IPS DF 4.7 (cell line): Measurements from ENCODE around the gene IL9R.
"Not testable (repeated sequence)": the region's sequence is repeated elsewhere in the genome, so short reads cannot be mapped to it uniquely, and the experiment has no call there.

Experiments used
- DNase-seq: peaks from one replicate; pipeline ENCODE4 v3.0.0-alpha.2; 2013; ENCODE audit warnings: low spot score; ENCODE audit errors: extremely low read depth

Gene IL9R, protein sequence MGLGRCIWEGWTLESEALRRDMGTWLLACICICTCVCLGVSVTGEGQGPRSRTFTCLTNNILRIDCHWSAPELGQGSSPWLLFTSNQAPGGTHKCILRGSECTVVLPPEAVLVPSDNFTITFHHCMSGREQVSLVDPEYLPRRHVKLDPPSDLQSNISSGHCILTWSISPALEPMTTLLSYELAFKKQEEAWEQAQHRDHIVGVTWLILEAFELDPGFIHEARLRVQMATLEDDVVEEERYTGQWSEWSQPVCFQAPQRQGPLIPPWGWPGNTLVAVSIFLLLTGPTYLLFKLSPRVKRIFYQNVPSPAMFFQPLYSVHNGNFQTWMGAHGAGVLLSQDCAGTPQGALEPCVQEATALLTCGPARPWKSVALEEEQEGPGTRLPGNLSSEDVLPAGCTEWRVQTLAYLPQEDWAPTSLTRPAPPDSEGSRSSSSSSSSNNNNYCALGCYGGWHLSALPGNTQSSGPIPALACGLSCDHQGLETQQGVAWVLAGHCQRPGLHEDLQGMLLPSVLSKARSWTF

DNA sequence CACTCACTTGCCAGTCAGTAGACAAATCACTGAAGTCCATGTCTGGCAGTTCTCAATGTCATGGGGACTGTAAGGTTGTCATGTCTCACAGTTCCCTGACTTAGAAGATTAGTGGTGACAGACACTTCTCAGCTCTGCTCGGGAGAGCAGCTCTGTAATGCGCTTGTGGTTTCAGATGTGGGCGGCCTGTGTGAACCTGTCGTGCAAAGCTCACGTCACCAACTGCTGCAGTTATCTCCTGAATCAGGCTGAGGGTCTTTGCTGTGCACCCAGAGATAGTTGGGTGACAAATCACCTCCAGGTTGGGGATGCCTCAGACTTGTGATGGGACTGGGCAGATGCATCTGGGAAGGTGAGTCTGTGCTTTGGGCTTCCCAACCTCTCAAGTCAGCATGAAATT lies at the start of gene IL9R:
TSS of gene IL9R (plus strand) at position 261 of the 400 bp plus-strand sequence. CDS start at position 325, 64 bp downstream.
- DNase-seq: no peak

DNA sequence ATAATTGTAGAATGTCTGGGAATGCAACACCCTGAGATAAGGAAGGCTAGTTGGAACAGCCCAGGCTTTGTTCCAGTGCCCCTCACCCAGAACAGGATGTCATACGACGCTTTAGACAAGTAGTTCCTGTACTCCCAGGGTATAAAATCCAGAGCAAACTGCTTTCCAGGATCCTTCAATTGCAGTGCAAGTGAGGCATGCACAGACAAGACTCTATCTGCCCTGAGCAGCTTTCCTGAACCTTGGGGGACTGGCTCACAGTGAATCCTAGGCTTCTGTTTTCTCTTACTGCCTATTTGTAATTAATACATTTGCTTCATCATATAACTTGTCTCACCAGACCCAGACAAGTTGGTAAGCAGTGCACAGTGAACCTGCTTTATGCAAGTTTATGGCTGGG lies 48.4 kb upstream of the IL9R start:
- DNase-seq: no peak

DNA sequence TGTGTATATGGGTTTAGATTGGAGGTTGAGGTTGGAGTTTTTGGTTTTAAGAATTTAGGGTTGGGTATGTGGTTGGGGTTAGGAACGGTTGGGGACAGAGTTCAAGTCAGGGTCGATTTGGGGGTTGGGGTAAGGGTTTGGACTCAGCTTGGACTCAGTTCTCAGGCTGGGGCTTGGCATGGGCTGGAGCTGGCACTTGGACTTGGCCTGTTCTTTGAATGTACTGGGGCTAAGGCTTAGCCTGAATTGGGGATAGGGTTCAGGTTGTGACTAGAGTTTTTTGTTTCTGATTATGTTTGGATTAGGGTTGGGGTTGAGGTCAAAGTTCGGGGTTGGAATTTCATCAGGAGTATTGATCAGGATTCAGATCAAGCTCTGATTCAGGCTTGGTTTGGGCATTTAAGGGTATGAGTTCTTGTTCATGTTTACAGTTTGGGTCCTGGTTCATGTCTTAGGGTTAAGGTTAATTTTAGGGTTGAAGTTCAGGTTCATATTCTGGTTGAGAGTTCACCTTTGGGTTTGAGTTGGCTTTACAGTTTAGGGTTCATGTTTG lies 46.2 kb upstream of the IL9R start:
- no peak for DNase-seq

DNA sequence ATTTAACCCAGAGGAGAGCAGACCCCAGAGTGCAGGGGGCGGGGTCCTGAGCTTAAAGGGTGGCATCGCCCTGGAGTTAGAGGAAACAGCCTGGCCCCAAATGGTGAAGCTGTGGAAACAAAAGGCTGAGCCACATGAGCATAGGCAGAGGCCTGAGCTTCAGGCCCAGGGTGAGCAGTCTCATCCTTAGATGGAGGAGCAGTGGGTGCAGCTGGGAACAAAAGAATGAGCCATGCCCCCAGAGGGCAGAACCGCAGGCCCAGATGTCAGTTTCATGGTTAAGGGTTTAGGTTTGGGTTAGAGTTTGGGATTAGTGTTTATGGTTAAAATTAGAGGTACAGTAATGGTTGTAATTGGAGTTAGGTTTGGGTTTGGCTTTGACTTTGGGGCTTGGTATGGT lies 44.4 kb upstream of the IL9R start:
- no peak for DNase-seq

- no peak for DNase-seq
Observed at GRCh38 chrX:155954793-155955192, 42.7 kb upstream of the IL9R start.

- no peak for DNase-seq
Observed at GRCh38 chrX:155956099-155956498, 41.4 kb upstream of the IL9R start.

DNA sequence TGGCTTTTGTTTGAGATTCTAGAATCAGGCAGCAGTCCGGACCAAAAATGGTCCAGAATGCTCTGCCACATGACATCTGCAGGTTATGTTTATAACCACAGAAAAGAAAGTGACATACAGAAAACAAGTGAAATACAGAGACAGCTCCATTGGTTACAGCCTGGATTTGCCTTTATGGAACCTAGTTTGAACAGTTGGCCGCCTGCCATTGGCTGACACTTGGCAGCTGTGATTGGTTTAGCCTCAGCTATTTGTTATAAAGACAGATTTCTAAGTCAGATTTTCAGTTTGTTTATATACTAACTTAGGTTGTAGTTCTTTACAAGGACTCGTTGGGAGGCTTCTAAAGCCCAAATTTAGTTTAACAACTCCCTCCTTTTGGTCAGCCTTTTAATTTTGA lies 40.8 kb upstream of the IL9R start:
- DNase-seq: no peak

- no peak for DNase-seq
Observed at GRCh38 chrX:155957843-155958242, 39.7 kb upstream of the IL9R start.

- no peak for DNase-seq
Observed at GRCh38 chrX:155959018-155959587, 38.4 kb upstream of the IL9R start.

DNA sequence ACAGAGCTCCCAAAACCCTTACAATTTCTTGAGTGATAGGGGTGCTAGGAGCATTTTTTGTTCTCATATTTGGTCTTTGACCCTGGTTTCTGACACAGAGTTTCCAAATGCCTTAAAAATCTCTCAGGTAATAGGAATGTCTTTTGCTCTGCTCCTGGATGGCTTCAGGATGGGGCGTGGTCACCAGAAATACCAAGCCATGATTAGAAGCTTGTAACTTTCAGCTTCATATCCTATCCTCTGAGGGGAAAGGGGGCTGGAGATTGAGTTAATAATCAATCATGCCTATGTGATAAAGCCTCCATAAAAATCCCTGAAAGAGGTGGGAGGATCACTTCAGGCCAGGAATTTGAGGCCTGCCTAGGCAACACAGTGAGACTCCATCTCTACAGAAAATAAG lies 34.6 kb upstream of the IL9R start:
- no peak for DNase-seq

DNA sequence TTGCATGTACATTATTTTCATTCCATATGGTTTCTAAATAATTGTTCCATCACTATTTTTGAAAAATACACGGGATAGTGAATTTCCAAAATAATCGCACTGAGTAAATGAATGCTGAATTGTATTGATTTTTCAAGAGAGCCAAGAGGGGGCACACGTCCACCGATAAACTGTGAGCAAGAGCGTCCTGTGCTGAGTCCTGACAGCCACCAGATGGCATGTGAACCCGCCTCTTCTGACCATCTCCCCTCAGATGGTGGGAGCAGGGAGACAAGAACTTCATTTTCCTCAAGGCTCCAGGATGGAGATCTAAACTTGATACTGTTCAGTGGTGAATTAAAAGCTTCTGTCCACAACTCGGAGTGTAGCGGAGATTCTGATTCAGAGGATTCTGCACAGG lies 30.6 kb upstream of the IL9R start:
- DNase-seq: no peak

GRCh38 chrX:155967653-155968325 lies 29.7 kb upstream of the IL9R start:
- no peak for DNase-seq

DNA sequence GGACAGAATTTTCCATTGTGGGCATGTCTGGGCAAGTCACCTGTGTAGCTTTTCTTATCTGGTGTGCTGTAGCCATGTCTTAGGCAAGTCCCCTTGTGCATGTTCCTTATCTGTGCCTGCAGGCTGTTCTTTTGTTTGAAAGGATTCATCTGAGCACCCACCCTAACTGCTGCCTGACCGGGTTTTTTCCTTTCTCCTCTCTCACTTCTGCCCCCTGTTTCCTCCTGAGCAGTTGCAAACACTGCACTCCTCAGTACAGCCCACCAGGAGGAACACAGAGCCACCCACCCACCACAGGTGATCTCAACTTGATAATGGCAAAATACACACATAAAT lies 29.2 kb upstream of the IL9R start:
- no peak for DNase-seq

GRCh38 chrX:155968791-155969190 lies 28.7 kb upstream of the IL9R start:
- DNase-seq: no peak

DNA sequence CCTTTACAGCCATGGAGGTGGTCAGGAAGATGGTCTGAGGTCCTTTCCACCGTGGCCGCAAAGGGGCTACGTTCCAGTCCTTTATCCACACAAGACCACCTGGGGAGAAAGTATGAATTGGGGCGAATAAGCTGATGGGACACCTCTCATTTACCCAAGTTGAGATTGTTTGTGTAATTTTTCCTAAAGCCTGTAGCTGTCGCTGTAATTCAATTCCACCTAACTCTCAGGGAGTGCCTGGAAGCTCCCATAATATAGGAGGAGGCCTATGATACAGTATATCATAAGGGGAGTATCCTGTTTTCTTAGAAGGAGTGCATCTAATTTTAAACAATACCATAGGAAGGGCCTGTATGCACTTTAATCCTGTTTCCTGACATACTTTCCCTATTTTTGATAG lies 25.8 kb upstream of the IL9R start:
- not testable (repeated sequence) for DNase-seq

DNA sequence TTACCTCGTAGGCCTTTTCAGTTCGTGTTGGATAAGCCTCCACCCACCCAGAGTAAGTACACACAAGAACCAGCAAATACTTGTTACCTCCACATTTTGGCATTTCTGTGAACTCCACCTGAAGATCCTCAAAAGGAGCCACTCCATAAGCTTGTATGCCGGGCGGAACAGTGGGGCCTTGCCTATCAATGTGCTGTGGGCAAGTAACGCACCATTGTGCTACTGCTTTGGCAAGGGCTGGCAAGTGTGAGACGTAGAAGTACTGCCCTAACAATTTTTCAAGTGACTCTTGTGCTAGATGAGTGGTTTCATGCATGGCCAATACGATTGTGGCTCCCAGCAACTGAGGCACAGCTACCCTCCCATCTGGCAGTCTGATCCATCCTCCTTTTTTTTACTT lies 25.3 kb upstream of the IL9R start:
- not testable (repeated sequence) for DNase-seq

GRCh38 chrX:155983326-155983725 lies 14.2 kb upstream of the IL9R start:
- DNase-seq: no peak

- no peak for DNase-seq
Observed at GRCh38 chrX:155985208-155985607, 12.3 kb upstream of the IL9R start.

- not testable (repeated sequence) for DNase-seq
Observed at GRCh38 chrX:155986995-155987394, 10.5 kb upstream of the IL9R start.

GRCh38 chrX:155988859-155989258 lies 8.6 kb upstream of the IL9R start:
- no peak for DNase-seq

- DNase-seq: no peak
Observed at GRCh38 chrX:155993421-155993820, 4.1 kb upstream of the IL9R start.

DNA sequence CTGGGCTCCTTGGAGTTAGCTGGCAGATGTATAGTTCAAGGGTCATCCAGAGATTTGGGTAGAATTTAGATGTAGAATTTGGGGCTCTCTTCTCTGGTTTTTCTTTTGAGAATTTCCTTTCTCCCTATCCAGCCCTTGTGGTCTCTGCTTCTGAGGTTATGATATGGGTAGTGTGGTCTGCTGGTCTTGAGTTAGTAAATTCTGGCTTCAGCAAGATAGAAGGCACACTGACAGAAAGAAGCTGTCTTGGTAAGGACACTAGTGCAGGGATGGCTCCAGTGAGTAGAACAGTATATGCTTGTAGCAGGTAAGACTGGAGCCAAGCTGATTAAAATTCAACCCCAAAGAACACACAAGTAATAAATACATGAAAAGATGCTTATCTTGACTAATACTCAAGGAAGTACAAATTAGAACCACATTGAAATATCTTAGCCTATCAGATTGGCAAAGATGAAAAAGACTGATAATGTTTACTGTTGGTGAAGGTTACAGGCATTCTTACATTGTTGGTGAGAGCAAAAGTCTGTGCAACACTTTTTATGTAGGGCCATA lies 2.1 kb upstream of the IL9R start:
- no peak for DNase-seq
